ENCODE measurements around the gene COPS7A.
A peak's percentile ranks its signal among the peaks of the same experiment; 100 is the strongest.

The COPS7A gene

DNA sequence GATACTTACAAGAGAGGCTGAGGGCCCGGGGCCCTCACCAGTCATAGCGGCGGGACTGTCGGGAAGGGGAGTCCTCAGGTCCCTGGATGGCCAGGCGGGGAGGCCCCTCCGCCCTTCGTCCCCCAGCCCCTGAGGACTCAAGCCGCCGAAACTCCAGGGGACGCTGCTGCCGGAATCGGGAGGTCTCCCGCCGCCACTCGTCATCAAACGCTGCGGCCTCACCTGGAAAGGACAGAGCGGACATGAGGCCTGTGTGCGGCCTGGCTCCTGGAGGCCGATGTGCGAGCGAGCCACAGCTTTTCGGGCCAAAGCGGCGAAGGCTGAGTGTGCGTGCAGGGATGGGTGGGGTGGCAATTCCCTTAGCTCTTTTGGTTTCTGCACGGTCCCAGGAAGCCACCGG, 24.9 kb downstream of the COPS7A start:
- TF ChIP-seq, protein P1, sequence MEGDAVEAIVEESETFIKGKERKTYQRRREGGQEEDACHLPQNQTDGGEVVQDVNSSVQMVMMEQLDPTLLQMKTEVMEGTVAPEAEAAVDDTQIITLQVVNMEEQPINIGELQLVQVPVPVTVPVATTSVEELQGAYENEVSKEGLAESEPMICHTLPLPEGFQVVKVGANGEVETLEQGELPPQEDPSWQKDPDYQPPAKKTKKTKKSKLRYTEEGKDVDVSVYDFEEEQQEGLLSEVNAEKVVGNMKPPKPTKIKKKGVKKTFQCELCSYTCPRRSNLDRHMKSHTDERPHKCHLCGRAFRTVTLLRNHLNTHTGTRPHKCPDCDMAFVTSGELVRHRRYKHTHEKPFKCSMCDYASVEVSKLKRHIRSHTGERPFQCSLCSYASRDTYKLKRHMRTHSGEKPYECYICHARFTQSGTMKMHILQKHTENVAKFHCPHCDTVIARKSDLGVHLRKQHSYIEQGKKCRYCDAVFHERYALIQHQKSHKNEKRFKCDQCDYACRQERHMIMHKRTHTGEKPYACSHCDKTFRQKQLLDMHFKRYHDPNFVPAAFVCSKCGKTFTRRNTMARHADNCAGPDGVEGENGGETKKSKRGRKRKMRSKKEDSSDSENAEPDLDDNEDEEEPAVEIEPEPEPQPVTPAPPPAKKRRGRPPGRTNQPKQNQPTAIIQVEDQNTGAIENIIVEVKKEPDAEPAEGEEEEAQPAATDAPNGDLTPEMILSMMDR (IDR thresholded peaks at IDR 0.05; ENCODE audit: extremely low read depth, insufficient read depth, missing control alignments), result no peak
- in situ Hi-C loops (cut with MboI; ENCODE audit: low pct_unique_long_range_greater_than_20kb, low sequenced_read_pairs, unreplicated experiment), result no loop called here

DNA sequence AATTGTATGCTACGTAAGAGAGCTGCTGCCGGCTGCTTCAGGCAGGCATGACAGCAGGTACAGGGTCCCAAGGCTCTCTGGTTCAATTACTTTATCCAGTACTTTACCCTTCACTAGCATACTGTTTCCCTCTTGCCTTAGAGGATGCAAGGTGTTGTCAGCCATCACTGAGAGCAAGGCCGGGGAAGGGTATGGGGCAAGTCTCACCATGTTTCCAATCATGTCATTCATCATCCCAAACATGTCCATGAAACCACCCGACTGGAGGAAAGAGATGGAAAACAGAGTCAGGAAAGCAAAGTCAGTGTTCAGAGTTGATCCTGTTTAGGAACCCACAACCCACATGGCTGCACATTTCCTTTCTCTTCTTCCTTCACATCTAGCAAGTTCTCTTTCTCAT, 26.7 kb downstream of the COPS7A start:
- DNase-seq (ENCODE audit: low spot score), result no peak
- in situ Hi-C loops (cut with MboI; ENCODE audit: low pct_unique_long_range_greater_than_20kb, low sequenced_read_pairs, unreplicated experiment), result no loop called here
- TF ChIP-seq, protein P1 (IDR thresholded peaks at IDR 0.05; ENCODE audit: extremely low read depth, insufficient read depth, missing control alignments), result no peak

More for the DNA sequence above, 24.9 kb downstream of the COPS7A start:
- no peak for DNase-seq (ENCODE audit: low spot score)

DNA sequence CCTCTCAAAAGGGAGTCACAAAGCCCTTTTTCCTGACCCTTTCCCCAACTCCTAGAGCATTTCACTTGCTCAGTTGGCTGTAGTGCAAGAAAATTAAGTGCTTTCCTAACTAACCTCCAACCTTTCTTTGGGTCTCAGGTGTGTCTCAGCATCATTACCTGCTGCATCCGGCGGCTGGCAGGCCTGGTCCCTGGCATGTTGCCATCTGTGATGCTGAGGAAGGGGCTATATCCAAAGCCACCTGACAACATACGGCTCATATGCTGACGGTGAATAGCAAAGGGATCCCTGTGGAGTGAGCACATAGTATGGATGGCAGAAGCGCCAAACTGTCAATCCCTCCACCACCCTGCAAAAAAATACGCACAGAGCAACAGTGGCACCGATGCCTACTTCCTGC, 27.9 kb downstream of the COPS7A start:
- DNase-seq (ENCODE audit: low spot score), result no peak
- in situ Hi-C loops (cut with MboI; ENCODE audit: low pct_unique_long_range_greater_than_20kb, low sequenced_read_pairs, unreplicated experiment), result no loop called here
- TF ChIP-seq, protein P1 (IDR thresholded peaks at IDR 0.05; ENCODE audit: extremely low read depth, insufficient read depth, missing control alignments), result no peak

DNA sequence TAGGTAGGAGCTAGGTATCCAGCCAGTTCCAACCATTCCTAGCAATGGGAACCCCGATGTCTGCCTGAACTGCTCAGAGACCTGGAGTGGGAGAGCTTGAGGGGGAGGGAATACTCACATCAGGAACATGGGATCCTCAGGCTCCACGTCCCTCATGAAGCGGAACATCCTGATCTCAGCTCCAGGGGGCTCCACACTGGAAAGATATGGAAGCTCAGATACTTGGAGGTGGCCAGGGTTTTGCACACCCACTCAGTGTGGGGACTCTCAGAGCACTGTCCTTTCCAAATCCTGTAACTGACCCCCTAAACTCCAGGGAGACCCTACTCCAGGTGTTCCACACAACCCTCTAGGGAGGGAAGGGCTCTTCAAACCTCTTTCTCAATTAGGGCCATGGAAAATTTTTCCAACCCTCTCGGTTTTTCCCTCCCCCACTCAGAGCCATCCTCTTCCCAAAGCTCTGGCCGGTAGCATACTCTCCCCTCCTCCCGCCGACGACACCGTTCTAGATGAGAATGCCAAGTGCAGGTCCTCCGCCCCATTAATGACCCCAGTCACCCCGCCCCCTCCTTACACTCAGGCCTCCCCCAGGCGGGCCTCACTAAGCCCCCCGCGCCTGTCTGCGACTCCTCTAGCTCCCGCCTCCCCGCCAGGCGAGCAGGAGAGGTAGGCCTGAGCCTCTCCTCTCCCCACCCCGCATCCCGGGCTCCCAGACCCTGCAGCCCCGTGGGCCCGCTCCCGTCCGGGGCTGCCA, 28.5 kb downstream of the COPS7A start:
- in situ Hi-C loops (cut with MboI; ENCODE audit: low pct_unique_long_range_greater_than_20kb, low sequenced_read_pairs, unreplicated experiment), result no loop called here
- peak; percentile 63 for DNase-seq (ENCODE audit: low spot score)

DNA sequence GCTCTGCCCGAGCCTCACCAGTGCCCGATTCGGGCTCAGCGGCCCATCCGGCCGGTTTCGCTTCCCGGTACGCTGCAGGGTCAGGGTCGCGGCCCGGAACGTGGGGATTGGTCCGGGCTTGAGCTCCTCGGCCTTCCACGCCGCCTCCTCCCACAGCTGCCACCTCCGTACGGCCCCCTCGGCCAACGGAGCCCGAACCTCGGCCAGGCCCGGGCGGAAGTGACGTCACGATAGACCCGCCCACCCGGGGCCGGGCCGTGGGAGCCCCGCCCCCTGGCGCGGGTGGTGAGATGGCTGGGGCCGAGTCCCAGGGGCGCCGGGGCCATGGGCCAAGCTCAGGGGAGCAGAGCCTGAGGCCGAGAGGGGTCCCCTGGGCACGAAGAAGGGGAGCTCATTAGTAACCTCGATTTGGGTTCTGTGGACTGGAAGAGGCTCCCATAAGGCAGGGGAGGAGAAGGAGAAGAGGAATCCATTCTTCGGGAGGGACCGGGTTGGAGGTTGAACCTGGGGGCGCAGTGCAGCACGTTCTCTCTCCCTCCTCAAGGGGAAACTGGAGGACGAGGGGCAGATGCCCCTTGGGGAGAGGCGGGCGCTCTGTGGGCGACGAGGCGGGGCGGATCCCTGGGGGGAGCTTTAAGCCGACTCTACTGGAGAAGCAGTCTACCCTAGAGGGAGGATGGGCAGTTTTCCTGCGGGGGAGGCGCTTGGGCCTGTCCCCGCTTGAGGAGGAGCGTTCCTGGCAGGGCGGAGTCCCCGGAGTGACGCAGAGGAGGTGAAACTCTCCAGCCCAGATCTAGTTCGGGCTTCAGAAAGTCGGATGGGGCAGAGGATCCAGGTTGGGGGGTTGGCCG, 29.3 kb downstream of the COPS7A start, which contains the start of gene MLF2:
Gene MLF2, minus strand, starts transcription at position 221 of the 851 bp plus-strand sequence. CDS start 807 bp downstream, outside the sequence.
- in situ Hi-C loops (cut with MboI; ENCODE audit: low pct_unique_long_range_greater_than_20kb, low sequenced_read_pairs, unreplicated experiment), result no loop called here
- DNase-seq (ENCODE audit: low spot score), result peak; percentile 99
- TF ChIP-seq, protein P1 (IDR thresholded peaks at IDR 0.05; ENCODE audit: extremely low read depth, insufficient read depth, missing control alignments), result peak; percentile 97

More for the DNA sequence above, 28.5 kb downstream of the COPS7A start:
- TF ChIP-seq, protein P1 (IDR thresholded peaks at IDR 0.05; ENCODE audit: extremely low read depth, insufficient read depth, missing control alignments), result no peak

DNA sequence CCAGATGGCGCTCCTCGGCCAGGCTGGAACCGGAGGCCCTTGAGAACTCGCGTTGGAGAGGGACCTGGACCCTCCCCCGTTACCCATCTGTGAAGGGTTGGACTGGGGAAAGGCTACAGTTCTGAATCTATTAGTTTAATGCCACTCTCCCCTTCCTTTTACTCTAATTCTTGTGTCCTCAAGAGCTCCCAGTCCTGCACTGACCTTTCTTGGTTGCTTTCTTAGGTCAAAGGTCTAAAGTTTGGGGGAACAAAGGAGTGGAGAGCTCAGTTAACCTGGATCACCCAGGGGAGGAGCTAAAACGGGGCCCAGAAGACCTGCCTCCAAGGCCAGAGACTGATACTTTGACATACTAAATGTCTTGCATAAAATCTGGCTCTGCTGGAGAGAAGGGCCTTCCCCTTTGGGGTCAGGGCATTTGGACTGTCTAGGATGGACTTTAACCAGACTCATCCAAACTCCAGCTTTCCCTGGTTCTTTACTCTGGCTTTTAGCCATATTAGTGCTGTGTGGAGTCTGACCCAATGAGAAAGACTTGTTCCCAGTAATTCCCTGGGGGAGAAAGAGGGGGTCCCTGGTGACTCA, 30.0 kb downstream of the COPS7A start:
- DNase-seq (ENCODE audit: low spot score), result no peak
- TF ChIP-seq, protein P1 (IDR thresholded peaks at IDR 0.05; ENCODE audit: extremely low read depth, insufficient read depth, missing control alignments), result no peak
- in situ Hi-C loops (cut with MboI; ENCODE audit: low pct_unique_long_range_greater_than_20kb, low sequenced_read_pairs, unreplicated experiment), result no loop called here
